Suppressor macrophage treated with lipopolysaccharide for 1 hour (primary cell): ENCODE measurements around the gene THAP11.

Source experiments
- DNase-seq, 3 donors: peaks; one replicate each; pipeline ENCODE4 v3.0.0-alpha.2; 2020 to 2022

THAP11 gene

GRCh38 chr16:67885976-67886375, 43.9 kb downstream of the THAP11 start:
- DNase-seq: no peak

- no peak for DNase-seq
Observed at GRCh38 chr16:67886387-67886786, 44.3 kb downstream of the THAP11 start.

GRCh38 chr16:67888331-67888730, 46.2 kb downstream of the THAP11 start:
- DNase-seq: no peak

GRCh38 chr16:67892375-67892774, 50.3 kb downstream of the THAP11 start:
- no peak for DNase-seq

DNA sequence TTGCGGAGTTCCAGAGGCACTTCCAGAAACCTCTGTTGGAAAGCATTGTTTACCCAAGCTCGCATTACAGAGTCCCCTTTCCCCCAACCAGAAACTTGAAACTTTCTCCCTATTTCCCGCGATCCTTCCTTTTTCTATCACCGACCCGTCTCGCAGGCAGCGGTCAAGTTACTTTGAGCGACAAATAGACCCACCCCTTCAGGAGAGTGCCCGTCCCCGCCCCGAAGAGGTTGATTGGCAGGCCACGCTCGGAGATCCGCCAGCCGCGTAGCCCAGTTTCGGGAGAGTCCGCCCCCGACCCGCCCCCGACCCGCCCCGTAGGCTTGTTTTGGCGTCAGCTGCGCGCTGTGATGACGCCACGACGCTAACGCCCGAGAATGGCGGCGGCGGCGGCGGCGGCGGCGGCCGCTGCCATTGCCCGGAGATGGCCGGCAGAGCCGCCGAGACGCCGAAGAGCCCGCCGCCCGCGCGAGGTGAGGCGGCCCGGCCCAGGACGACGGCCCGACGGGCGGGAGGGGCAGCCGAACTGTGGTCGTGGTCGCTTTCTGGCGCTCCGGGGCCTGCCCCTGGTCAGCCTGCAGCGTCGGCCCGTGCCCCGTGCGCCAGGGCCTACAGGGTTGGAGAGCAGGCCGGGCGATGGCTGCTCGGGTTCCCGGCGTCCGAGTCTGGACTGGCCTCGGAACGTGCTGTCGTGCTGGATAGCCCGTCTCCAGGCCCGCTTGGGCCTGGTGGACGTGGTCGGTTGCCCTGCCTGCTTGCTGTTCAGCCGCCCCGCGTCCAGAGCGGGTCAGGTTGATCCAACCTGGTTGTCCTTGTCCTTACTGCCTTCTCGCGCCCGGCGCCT, 51.0 kb downstream of the THAP11 start, which contains the start of gene PSKH1:
PSKH1 (plus strand) TSS at position 356 of the 844 bp plus-strand sequence. CDS start 15,496 bp downstream, outside the sequence.
- peak; percentile 97 to 99 (median 99) for DNase-seq
